ENCODE data around the gene CLSTN2. TPM values are rescaled to one million over a fixed set of nuclear protein-coding genes. Genes with fewer than 3 reads are reported as not detected.

Gene CLSTN2
- total RNA-seq, 2 experiments from 2014 or later: not detected

GRCh38 chr3:140365872-140366697 is 431.1 kb downstream of the CLSTN2 start:
- ATAC-seq (no peak), DNase-seq (no peak)
- no peaks in the 10 kb centered on the region for H3K36me3 Mint-ChIP-seq (ENCODE audit: low read depth)
- CTCF ChIA-PET: no interaction called here
- no peak overlapping the region for H3K4me3 Mint-ChIP-seq
- H3K27me3 Mint-ChIP-seq (ENCODE audit: low read depth): no peaks in the 10 kb centered on the region
- H3K27ac Mint-ChIP-seq: no peak overlapping the region
- POLR2A ChIA-PET: no interaction called here
- no peaks in the 10 kb centered on the region for H3K4me1 Mint-ChIP-seq (ENCODE audit: low read depth)
- H3K9me3 Mint-ChIP-seq (ENCODE audit: insufficient read depth): no peaks in the 10 kb centered on the region

DNA sequence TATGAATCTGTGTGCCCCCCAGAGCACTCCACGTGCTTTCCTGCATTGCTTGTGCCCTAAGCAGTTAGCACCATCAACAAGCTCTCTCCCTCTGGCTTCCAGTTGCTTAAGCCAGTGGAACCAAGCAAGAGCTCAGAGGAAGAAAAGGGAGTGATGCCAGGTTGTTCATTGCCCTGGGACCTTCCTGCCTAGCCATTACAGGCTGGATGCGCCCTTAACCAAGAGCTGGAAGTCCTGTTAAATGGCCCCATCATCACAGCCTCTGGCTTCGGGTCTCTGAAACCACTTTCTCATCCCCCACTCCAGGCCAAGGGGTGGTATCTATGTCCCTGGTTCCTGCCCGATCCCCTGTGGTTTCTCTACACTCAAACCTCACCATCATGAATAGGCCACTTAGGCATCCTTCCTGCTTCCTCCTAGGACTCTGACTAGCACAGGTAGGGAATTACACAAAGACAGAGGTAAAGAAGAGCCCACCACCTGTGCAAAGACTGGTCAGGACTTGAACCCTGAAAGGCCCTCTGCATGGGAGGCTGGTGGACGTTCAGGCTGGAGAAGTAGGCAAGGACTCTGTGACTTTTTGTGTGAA is 433.3 kb downstream of the CLSTN2 start:
- H3K27me3 Mint-ChIP-seq (ENCODE audit: low read depth): no peaks in the 10 kb centered on the region
- H3K4me1 Mint-ChIP-seq (ENCODE audit: low read depth): no peaks in the 10 kb centered on the region
- no peak overlapping the region for H3K27ac Mint-ChIP-seq
- no peak for ATAC-seq
- no peaks in the 10 kb centered on the region for H3K9me3 Mint-ChIP-seq (ENCODE audit: insufficient read depth)
- POLR2A ChIA-PET: no interaction called here
- CTCF ChIA-PET: no interaction called here
- DNase-seq: no peak
- no peaks in the 10 kb centered on the region for H3K36me3 Mint-ChIP-seq (ENCODE audit: low read depth)
- no peak overlapping the region for H3K4me3 Mint-ChIP-seq

GRCh38 chr3:140370686-140371085 is 435.7 kb downstream of the CLSTN2 start:
- Mint-ChIP-seq H3K27ac (no peak overlapping the region), H3K4me1 (ENCODE audit: low read depth) (no peaks in the 10 kb centered on the region), H3K27me3 (ENCODE audit: low read depth) (no peaks in the 10 kb centered on the region), H3K9me3 (ENCODE audit: insufficient read depth) (no peaks in the 10 kb centered on the region), H3K4me3 (no peak overlapping the region), H3K36me3 (ENCODE audit: low read depth) (no peaks in the 10 kb centered on the region)
- DNase-seq (no peak), ATAC-seq (no peak)
- ChIA-PET POLR2A (no interaction called here), CTCF (no interaction called here)

DNA sequence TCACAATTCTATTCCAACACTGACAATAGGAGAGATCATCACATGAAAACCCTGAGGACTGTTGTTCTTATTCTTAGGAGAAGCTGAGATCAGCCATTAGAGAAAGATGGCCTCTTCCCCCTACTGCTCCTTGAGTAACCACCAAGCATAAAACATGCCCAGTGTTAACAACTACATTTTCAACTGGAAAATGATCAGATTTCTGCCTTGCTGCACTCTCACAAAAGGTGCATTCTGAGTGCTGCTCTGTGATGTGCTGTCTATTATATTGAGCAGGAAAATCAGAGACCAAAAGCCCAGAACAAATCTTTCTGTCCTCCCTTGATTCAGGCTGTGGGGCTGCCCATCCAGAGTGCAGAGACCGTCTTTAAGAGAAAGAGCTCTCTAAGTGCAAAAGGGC is 438.2 kb downstream of the CLSTN2 start:
- no peaks in the 10 kb centered on the region for H3K9me3 Mint-ChIP-seq (ENCODE audit: insufficient read depth)
- no peak for ATAC-seq
- no peaks in the 10 kb centered on the region for H3K36me3 Mint-ChIP-seq (ENCODE audit: low read depth)
- ChIA-PET POLR2A (no interaction called here), CTCF (no interaction called here)
- H3K27ac Mint-ChIP-seq: no peak overlapping the region
- DNase-seq: no peak
- no peaks in the 10 kb centered on the region for H3K4me1 Mint-ChIP-seq (ENCODE audit: low read depth)
- no peaks in the 10 kb centered on the region for H3K27me3 Mint-ChIP-seq (ENCODE audit: low read depth)
- H3K4me3 Mint-ChIP-seq: no peak overlapping the region

DNA sequence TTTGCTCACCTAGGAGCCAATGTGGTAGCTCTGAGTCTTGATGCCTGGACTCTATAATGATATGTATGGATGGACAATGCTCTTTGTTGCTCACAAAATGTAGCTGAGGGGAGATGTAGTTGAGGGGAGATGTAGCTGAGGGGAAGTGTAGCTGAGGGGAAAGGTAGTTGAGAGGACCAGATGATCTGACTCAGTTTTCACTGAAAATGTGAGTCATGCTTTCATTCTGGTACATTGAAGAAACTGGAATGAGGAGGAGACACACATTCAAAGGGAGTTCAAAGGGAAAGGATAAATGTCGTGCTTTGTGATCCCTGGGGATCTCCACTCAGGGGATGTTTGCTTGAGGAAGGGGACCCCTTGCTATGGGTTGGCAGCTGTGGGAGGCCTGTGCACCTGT is 440.0 kb downstream of the CLSTN2 start:
- POLR2A ChIA-PET: no interaction called here

DNA sequence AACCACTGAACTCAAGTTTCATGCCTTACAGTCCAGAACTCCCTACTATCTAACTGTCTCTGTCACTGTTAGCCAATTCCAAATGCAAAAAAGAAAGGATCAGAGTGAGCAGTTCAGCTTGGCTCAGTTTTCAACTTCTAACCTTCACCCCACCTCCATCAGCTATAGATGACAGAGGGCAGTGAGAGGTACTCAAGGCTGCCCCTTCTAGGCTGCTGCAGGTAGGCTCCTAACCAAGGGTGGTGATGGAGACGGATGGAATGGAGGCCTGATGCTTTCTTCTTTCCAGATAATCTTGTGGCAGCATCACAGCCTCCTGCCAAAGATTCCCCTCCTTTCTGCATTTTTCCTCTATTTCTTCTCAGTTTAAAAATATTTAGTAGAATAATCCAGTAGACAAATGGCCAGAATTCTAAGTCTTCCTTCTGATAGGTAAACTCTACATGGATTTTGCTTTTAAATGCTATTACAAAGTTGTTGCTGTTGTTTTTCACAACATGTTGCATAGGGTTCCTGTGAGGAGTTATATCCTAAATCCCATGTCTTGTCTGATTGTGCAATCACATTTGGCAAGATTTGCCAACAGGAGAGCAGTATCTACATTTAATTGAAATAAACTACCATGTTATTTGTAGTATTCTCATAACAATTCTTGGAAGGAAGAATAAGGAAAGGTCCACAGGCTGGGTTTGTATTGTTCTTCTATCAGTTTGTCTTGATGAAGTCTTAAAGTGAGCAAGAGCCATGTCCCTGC is 441.3 kb downstream of the CLSTN2 start:
- CTCF ChIA-PET: no interaction called here
- ATAC-seq: no peak
- Mint-ChIP-seq H3K27me3 (ENCODE audit: low read depth) (no peaks in the 10 kb centered on the region), H3K27ac (no peak overlapping the region), H3K36me3 (ENCODE audit: low read depth) (no peaks in the 10 kb centered on the region), H3K4me1 (ENCODE audit: low read depth) (no peaks in the 10 kb centered on the region), H3K9me3 (ENCODE audit: insufficient read depth) (no peaks in the 10 kb centered on the region), H3K4me3 (no peak overlapping the region)
- DNase-seq: no peak
- POLR2A ChIA-PET: no interaction called here

More for the DNA sequence above, 440.0 kb downstream of the CLSTN2 start:
- Mint-ChIP-seq H3K4me1 (ENCODE audit: low read depth) (no peaks in the 10 kb centered on the region), H3K4me3 (no peak overlapping the region), H3K36me3 (ENCODE audit: low read depth) (no peaks in the 10 kb centered on the region), H3K9me3 (ENCODE audit: insufficient read depth) (no peaks in the 10 kb centered on the region), H3K27ac (no peak overlapping the region), H3K27me3 (ENCODE audit: low read depth) (no peaks in the 10 kb centered on the region)
- ATAC-seq: no peak
- CTCF ChIA-PET: no interaction called here
- no peak for DNase-seq

- no peak for ATAC-seq
- ChIA-PET POLR2A (no interaction called here), CTCF (no interaction called here)
- H3K4me3 Mint-ChIP-seq: no peak overlapping the region
- H3K4me1 Mint-ChIP-seq (ENCODE audit: low read depth): no peaks in the 10 kb centered on the region
- no peak overlapping the region for H3K27ac Mint-ChIP-seq
- no peak for DNase-seq
- H3K9me3 Mint-ChIP-seq (ENCODE audit: insufficient read depth): no peaks in the 10 kb centered on the region
- no peaks in the 10 kb centered on the region for H3K36me3 Mint-ChIP-seq (ENCODE audit: low read depth)
- no peaks in the 10 kb centered on the region for H3K27me3 Mint-ChIP-seq (ENCODE audit: low read depth)
These were observed 442.7 kb downstream of the CLSTN2 start for GRCh38 chr3:140377644-140378043.

DNA sequence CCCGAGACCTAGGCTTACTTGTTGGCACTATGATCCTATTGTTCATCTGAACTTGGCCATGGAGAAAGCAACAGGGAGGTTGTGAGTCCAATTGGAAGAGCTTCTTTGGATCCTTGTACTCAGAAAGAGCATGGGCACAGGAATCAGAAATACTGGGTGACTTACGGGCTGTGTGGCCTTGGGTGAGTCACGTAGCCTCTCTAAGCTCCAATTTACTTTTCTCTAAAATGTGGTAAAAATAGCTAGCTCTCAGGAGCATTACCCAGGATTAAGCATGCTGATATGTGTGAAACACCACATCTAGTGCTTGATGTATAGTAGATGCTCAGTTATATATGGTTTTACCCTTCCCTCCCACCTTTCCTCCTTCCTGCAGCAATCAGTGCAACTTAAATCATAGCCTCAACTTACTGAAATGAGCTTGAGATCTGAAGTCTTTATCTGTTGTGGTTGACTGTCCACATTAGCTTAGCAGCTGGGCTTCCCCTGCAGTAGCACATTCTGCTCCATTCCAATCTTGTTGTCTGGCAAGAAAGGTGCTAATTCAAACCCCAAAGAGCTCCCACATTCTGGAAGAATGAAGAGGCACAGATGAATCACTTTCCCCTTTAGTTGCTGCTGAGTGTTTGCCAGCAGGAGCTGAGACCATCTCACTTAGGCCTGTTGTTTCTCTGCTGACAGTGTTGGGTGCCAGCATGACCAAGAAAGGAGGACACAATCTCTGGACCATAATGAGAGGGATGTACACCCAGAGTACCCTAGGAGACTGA is 443.8 kb downstream of the CLSTN2 start:
- ATAC-seq (no peak), DNase-seq (no peak)
- Mint-ChIP-seq H3K27ac (no peak overlapping the region), H3K4me1 (ENCODE audit: low read depth) (no peaks in the 10 kb centered on the region), H3K36me3 (ENCODE audit: low read depth) (no peaks in the 10 kb centered on the region), H3K27me3 (ENCODE audit: low read depth) (no peaks in the 10 kb centered on the region), H3K9me3 (ENCODE audit: insufficient read depth) (no peaks in the 10 kb centered on the region), H3K4me3 (no peak overlapping the region)
- CTCF ChIA-PET: no interaction called here
- POLR2A ChIA-PET: no interaction called here

DNA sequence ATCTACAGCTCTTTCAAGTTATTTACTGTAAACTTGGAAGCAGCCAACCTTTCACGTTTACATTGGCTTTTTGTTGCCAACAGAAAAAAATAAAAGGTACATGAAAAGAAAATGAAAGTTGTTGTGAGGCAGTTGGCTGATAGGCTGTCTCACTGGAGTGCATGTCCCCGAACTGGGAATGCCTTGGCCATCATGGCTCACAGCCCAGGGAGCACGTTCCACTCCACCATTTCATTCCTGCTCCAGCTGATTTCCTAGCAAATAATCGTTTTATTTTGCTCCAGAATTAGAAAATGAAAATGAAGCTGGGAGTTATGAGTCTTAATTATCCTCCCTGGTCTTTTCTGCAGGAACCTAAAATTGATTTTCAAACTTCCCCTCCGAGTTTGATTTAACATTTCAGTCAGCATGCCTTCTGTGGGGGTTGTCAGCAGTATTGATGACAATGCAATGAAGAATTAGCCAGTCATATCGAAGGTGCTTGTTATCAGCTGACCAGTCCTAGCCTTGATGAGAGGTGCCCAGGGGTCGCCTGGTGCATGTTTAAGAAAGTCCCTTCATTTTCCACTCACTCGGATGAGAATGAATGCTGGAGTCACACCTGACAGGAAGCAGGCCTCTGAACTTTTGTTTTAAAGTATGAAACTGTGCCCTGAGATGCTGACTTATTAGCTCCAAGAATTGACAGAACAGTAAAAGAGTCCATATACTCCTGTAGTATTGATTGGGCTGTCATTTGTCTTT is 449.2 kb downstream of the CLSTN2 start:
- DNase-seq (no peak), ATAC-seq (no peak)
- Mint-ChIP-seq H3K36me3 (ENCODE audit: low read depth) (no peaks in the 10 kb centered on the region), H3K27ac (no peak overlapping the region), H3K9me3 (ENCODE audit: insufficient read depth) (no peaks in the 10 kb centered on the region), H3K27me3 (ENCODE audit: low read depth) (no peaks in the 10 kb centered on the region), H3K4me1 (ENCODE audit: low read depth) (no peaks in the 10 kb centered on the region), H3K4me3 (no peak overlapping the region)
- ChIA-PET CTCF (no interaction called here), POLR2A (no interaction called here)

GRCh38 chr3:140384876-140385275 is 449.9 kb downstream of the CLSTN2 start:
- ATAC-seq (no peak), DNase-seq (no peak)
- Mint-ChIP-seq H3K27me3 (ENCODE audit: low read depth) (no peaks in the 10 kb centered on the region), H3K4me3 (no peak overlapping the region), H3K27ac (no peak overlapping the region), H3K9me3 (ENCODE audit: insufficient read depth) (no peaks in the 10 kb centered on the region), H3K4me1 (ENCODE audit: low read depth) (no peaks in the 10 kb centered on the region), H3K36me3 (ENCODE audit: low read depth) (no peaks in the 10 kb centered on the region)
- POLR2A ChIA-PET: no interaction called here
- CTCF ChIA-PET: no interaction called here

DNA sequence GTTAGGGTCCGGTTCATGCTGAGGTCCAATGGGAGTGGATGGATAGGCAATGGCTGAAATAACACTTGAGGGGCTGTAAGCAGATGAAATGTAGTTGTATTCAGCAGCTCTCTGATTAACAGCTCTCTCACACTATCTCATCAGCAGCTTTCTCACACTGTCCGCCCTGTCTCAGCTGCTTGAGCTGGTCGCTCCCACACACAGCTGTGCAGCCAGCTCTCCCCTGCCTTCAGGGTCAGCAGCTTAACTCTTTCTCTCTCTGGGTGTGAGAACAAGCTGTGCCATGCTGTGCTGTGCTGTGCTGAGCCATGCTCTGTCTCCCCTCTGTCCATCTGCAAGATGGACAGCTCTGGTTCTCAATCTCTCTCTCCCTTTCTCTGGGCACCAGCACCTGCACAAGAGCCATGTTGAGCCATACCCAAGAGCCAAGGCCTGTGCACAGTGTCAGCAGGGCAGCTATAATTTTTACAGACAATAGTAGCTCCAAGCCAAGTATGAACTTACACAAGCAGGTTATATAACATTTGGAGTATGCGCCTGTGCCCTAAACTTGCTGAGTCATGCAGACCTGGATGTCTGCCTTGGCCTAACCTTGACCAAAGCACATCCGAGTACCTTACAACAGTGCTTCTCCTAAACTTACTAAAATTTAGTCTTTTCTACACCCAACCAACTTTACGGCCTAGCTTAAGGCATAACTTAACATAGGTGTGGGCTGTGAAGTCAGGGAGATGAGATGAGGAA is 451.5 kb downstream of the CLSTN2 start:
- POLR2A ChIA-PET: no interaction called here
- Mint-ChIP-seq H3K9me3 (ENCODE audit: insufficient read depth) (no peaks in the 10 kb centered on the region), H3K27ac (no peak overlapping the region), H3K4me3 (no peak overlapping the region), H3K27me3 (ENCODE audit: low read depth) (no peaks in the 10 kb centered on the region), H3K4me1 (ENCODE audit: low read depth) (no peaks in the 10 kb centered on the region), H3K36me3 (ENCODE audit: low read depth) (no peaks in the 10 kb centered on the region)
- no peak for DNase-seq
- no peak for ATAC-seq
- CTCF ChIA-PET: no interaction called here

Data from activated CD8-positive, alpha-beta T cell treated with anti-CD3 and anti-CD28 coated beads, Interleukin-2, amount 10 ng/mL, durations not matched to agents 7 days and 5 days (primary cell).